Spleen (tissue), 7 donors: Measurements from ENCODE around the gene FAM171A1.

ENCODE experiments used
- CTCF ChIP-seq, 11 experiments: fragments of 200-600 bp in 7 of 11; fragments of 450-650 bp in 4 of 11; sonication (generic) in 4 of 11; IDR thresholded peaks in 8 of 11; conservative IDR thresholded peaks in 3 of 11; 1 replicate in 7 of 11; 2 replicates in 4 of 11; pipeline versions ENCODE4 v1.4.0 to v1.8.0; 2016 to 2021; ENCODE audit warnings: antibody characterized with exemption in 11 of 11, inconsistent platforms in 4 of 11, mild to moderate bottlenecking in 1 of 11
- POLR2AphosphoS5 ChIP-seq, 3 donors: sonication (generic); formaldehyde crosslinking; IDR thresholded peaks; one replicate each; pipeline ENCODE4 v1.5.1; 2017; ENCODE audit warnings: antibody characterized with exemption in 3 of 3
- donor health status: DM: no; HTN: no; CAD: no; lungs with moderate emphysema.
- donor health status: DM: no; HTN: no; CAD: no.
- donor health status: DM: no; HTN: no; CAD: no.

- TF ChIP-seq POLR2AphosphoS5 (IDR thresholded peaks at IDR 0.05) = no peak
- no peak for TF ChIP-seq CTCF (IDR thresholded peaks at IDR 0.05 in 8 of 11, conservative IDR thresholded peaks at IDR 0.05 in 3 of 11)
These were observed 39.9 kb upstream of the FAM171A1 start for GRCh38 chr10:15411010-15411409.
